Gastroesophageal sphincter (tissue), 4 donors: Measurements from ENCODE around the gene AGFG1. TPM values are rescaled to one million over a fixed set of nuclear protein-coding genes. Genes with fewer than 3 reads are reported as not detected.
A peak's percentile ranks its signal among the peaks of the same experiment; 100 is the strongest.
"Not testable (repeated sequence)": the region's sequence is repeated elsewhere in the genome, so short reads cannot be mapped to it uniquely, and the experiment has no call there.

Experiments used
- ATAC-seq: fragments of 150-250 bp; one replicate; pipeline ENCODE4 v1.9.1; 2016; ENCODE audit warnings: mild to moderate bottlenecking, moderate library complexity
- H3K27ac ChIP-seq, 4 donors: fragments of 200-600 bp; sonication (generic) in 3 of 4; 1 replicate in 3 of 4; 2 replicates in 1 of 4; pipeline ENCODE4 v1.5.1; 2016 to 2019
- H3K27me3 ChIP-seq: fragments of 200-600 bp; sonication (generic); one replicate; pipeline ENCODE4 v1.5.1; 2019
- H3K36me3 ChIP-seq, 2 donors: fragments of 200-600 bp; sonication (generic); one replicate each; pipeline ENCODE4 v1.5.1; 2019; ENCODE audit warnings: control low read depth in 1 of 2
- H3K4me1 ChIP-seq, 3 donors: fragments of 200-600 bp; sonication (generic); 1 replicate in 2 of 3; 2 replicates in 1 of 3; pipeline ENCODE4 v1.5.1; 2016 to 2019; ENCODE audit warnings: control low read depth in 2 of 3
- H3K4me3 ChIP-seq, 2 donors: fragments of 200-600 bp; sonication (generic); one replicate each; pipeline ENCODE4 v1.5.1; 2019; ENCODE audit warnings: mild to moderate bottlenecking in 1 of 2, moderate library complexity in 1 of 2
- H3K9me3 ChIP-seq, 3 donors: fragments of 200-600 bp; sonication (generic); one replicate each; pipeline ENCODE4 v1.5.1; 2017 to 2019; ENCODE audit warnings: control low read depth in 2 of 3
- CTCF ChIP-seq, 4 experiments: fragments of 200-600 bp in 2 of 4; fragments of 450-650 bp in 2 of 4; sonication (generic) in 1 of 4; IDR thresholded peaks; one replicate each; pipeline ENCODE4 v1.5.1; 2017 to 2019; ENCODE audit warnings: antibody characterized with exemption in 4 of 4, mild to moderate bottlenecking in 2 of 4, moderate library complexity in 2 of 4
- EP300 ChIP-seq: sonication (generic); formaldehyde crosslinking; IDR thresholded peaks from one replicate; pipeline ENCODE4 v1.6.1; 2017; ENCODE audit warnings: antibody characterized with exemption, mild to moderate bottlenecking
- POLR2A ChIP-seq, 2 donors: fragments of 450-650 bp; IDR thresholded peaks; one replicate each; pipeline ENCODE4 v1.6.1; 2017; ENCODE audit warnings: antibody characterized with exemption in 2 of 2, mild to moderate bottlenecking in 2 of 2, moderate library complexity in 1 of 2
- POLR2AphosphoS5 ChIP-seq: sonication (generic); formaldehyde crosslinking; IDR thresholded peaks from one replicate; pipeline ENCODE4 v1.6.1; 2017; ENCODE audit warnings: antibody characterized with exemption
- WGBS, 2 donors: methylation state at CpG; one replicate each; pipeline ENCODE4 v1.1.5; 2018; ENCODE audit warnings: low coverage in 1 of 2; 5-methylcytosine and 5-hydroxymethylcytosine counted together
- total RNA-seq, 4 donors: library from RNA; depleted of rRNA; stranded (reverse); fragments of >200 nt; gene quantifications; one replicate each; pipeline ENCODE4 v1.1.0, GENCODE V29; 2016

Gene AGFG1
- total RNA-seq, 4 donors from 2014 or later: 26.0 to 73.1 (median 53.0) TPM

- H3K36me3 ChIP-seq: no peaks in the 10 kb centered on the region
- no peaks in the 10 kb centered on the region for H3K9me3 ChIP-seq
- H3K27ac ChIP-seq: peak overlapping the region in 1 of 4 donors; percentile 5
- TF ChIP-seq CTCF (IDR thresholded peaks at IDR 0.05) (no peak), POLR2A (IDR thresholded peaks at IDR 0.05) (no peak), EP300 (no peak), POLR2AphosphoS5 (no peak)
- no peaks in the 10 kb centered on the region for H3K27me3 ChIP-seq
- H3K4me1 ChIP-seq: peaks cover 15 to 90% (median 33%) of the 10 kb centered on the region in 3 donors
- ATAC-seq: no peak
- H3K4me3 ChIP-seq: no peak overlapping the region
- 36 to 56% methylated on average over 1 of the region's 1 CpG for WGBS, 2 donors
Measured at GRCh38 chr2:227515742-227516141, 43.8 kb downstream of the AGFG1 start.

GRCh38 chr2:227517724-227518123 lies 45.8 kb downstream of the AGFG1 start:
- Histone ChIP-seq H3K4me1 (peaks cover 15 to 74% (median 30%) of the 10 kb centered on the region in 3 donors), H3K27ac (peak overlapping the region in 3 of 4 donors; percentile 3 to 60 (median 35)), H3K9me3 (no peaks in the 10 kb centered on the region), H3K36me3 (peaks cover 0 to 8% of the 10 kb centered on the region in 2 donors), H3K27me3 (no peaks in the 10 kb centered on the region), H3K4me3 (no peak overlapping the region)
- WGBS, 2 donors: 79 to 82% methylated on average over 4 to 5 of the region's 5 CpGs
- no peak for ATAC-seq
- TF ChIP-seq POLR2AphosphoS5: no peak
- no peak for TF ChIP-seq CTCF (IDR thresholded peaks at IDR 0.05)
- no peak for TF ChIP-seq POLR2A (IDR thresholded peaks at IDR 0.05)
- TF ChIP-seq EP300: no peak

DNA sequence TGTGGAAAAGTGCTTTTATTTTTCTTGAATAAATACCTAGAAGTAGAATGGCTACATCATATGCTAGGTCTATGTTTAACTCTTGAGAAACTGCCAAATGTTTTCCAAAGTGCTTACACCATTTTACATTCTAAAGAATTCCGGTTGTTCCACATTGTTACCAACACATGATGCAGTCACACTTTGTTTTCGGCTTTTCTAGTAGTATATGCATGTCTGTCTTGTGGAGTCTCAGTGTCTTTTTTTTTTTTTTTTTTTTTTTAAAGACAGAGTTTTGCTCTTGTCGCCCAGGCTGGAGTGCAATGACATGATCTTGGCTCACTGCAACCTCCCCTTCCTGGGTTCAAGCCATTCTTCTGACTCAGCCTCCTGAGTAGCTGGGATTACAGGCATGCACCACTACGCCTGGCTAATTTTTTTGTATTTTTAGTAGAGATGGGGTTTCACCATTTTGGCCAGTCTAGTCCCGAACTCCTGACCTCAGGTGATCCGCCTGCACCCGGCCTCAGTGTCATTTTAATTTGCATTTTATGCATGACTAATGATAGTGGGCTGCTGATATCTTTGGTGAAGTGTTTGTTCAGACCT lies 46.4 kb downstream of the AGFG1 start:
- H3K27me3 ChIP-seq, H3K4me3 ChIP-seq, H3K27ac ChIP-seq, H3K36me3 ChIP-seq, ATAC-seq, H3K9me3 ChIP-seq: not testable (repeated sequence)
- WGBS, 2 donors: 17 to 33% methylated on average over 2 to 7 of the region's 7 CpGs
- H3K4me1 ChIP-seq: peaks cover 15 to 68% (median 24%) of the 10 kb centered on the region in 3 donors

GRCh38 chr2:227521178-227521577 lies 49.2 kb downstream of the AGFG1 start:
- 100% methylated on average over 1 of the region's 3 CpGs; no CpG with 5 or more reads in 1 of the 2 donors for WGBS, 2 donors
- not testable (repeated sequence) for ATAC-seq, H3K27ac ChIP-seq, H3K4me3 ChIP-seq, H3K27me3 ChIP-seq, H3K9me3 ChIP-seq
- Histone ChIP-seq H3K4me1 (peaks cover 10 to 43% (median 22%) of the 10 kb centered on the region in 3 donors), H3K36me3 (peaks cover 0 to 30% of the 10 kb centered on the region in 2 donors)

GRCh38 chr2:227524665-227525064 lies 52.7 kb downstream of the AGFG1 start:
- H3K36me3 ChIP-seq: peaks cover 0 to 34% of the 10 kb centered on the region in 2 donors
- no peak for ATAC-seq
- WGBS, 2 donors: 80 to 82% methylated on average over 3 to 4 of the region's 4 CpGs
- no peak for TF ChIP-seq POLR2AphosphoS5
- TF ChIP-seq POLR2A (IDR thresholded peaks at IDR 0.05): no peak
- no peaks in the 10 kb centered on the region for H3K27me3 ChIP-seq
- H3K27ac ChIP-seq: no peak overlapping the region
- no peak overlapping the region for H3K4me3 ChIP-seq
- no peaks in the 10 kb centered on the region for H3K9me3 ChIP-seq
- peaks cover 0 to 12% (median 0%) of the 10 kb centered on the region in 3 donors for H3K4me1 ChIP-seq

DNA sequence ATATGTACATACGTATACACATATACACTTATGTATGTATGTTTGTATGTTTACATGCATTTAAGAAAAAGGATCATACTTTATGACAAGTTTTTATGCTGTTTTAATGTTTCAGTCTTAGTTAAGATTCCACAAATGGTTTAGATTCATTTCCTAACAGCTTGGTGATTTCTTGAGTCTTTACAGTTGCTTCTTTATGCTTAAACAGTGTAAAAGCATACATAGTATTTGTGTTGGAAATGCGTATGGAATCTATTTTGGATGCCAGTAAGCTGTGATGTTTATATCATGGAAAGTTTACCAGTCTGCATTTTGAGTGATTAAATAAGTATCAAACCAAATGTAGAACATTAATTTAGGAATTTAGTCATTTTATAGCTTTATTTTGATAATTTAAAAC lies 55.4 kb downstream of the AGFG1 start:
- H3K27me3 ChIP-seq: no peaks in the 10 kb centered on the region
- no peak for ATAC-seq
- H3K27ac ChIP-seq: no peak overlapping the region
- H3K36me3 ChIP-seq: peaks cover 3 to 41% of the 10 kb centered on the region in 2 donors
- no peak overlapping the region for H3K4me3 ChIP-seq
- H3K4me1 ChIP-seq: no peaks in the 10 kb centered on the region
- H3K9me3 ChIP-seq: no peaks in the 10 kb centered on the region
- WGBS, 2 donors: 81 to 90% methylated on average over 2 of the region's 2 CpGs
- TF ChIP-seq CTCF (IDR thresholded peaks at IDR 0.05): no peak
- TF ChIP-seq POLR2A (IDR thresholded peaks at IDR 0.05): no peak
- no peak for TF ChIP-seq EP300
- no peak for TF ChIP-seq POLR2AphosphoS5
